SK-N-MC (cell line): ENCODE results near the gene NEDD4L.

ENCODE experiments used
- EZH2 ChIP-seq: fragments of 200-600 bp; sonication (generic); IDR thresholded peaks from one replicate; pipeline ENCODE4 v1.6.1; 2017; ENCODE audit warnings: antibody characterized with exemption
- FOXP2 ChIP-seq: optimal IDR thresholded peaks from 2 replicates; pipeline ENCODE3; 2011; ENCODE audit warnings: mild to moderate bottlenecking, moderate library complexity; ENCODE audit not compliant: insufficient read depth; ENCODE audit errors: extremely low read length, control extremely low read depth

DNA sequence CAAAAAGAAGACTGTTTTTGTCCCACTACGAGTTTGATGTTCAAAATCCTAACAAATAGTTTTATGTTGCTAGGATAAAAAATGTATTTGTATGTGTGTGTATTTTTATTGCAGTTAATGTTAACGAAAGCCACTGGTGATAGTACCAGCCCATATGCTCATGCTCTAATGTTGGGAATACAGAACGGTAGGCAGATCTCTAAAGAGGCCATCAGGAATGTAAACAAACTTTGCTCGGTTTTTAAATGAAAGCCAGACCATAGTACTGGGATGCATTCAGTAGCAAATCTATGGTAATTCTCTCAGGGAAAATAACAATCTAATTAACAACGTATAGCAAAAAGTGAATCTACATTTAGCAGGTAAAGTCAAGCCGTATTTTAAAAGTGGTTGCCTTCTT, 208.1 kb downstream of the NEDD4L start:
- TF ChIP-seq FOXP2 (no peak), EZH2 (no peak)
